Spleen (tissue), 11 donors: ENCODE results near the gene FEM1B. TPM values are rescaled to one million over a fixed set of nuclear protein-coding genes. Genes with fewer than 3 reads are reported as not detected.

Experiments
- DNase-seq: peaks from one replicate; pipeline ENCODE4 v3.0.0-alpha.2; 2020
- H3K27ac ChIP-seq, 8 donors: fragments of 200-600 bp; sonication (generic) in 7 of 8; 1 replicate in 4 of 8; 2 replicates in 4 of 8; pipeline versions ENCODE4 v1.5.0 to v1.8.0; 2016 to 2021; ENCODE audit warnings: inconsistent platforms in 4 of 8, mild to moderate bottlenecking in 4 of 8, moderate library complexity in 1 of 8
- H3K27me3 ChIP-seq, 7 donors: fragments of 200-600 bp; sonication (generic) in 6 of 7; replicated peaks in 1 of 7; 1 replicate in 4 of 7; 2 replicates in 3 of 7; pipeline versions ENCODE4 v1.5.0 to v1.8.0; 2016 to 2021; ENCODE audit warnings: inconsistent platforms in 3 of 7, mild to moderate bottlenecking in 1 of 7
- H3K36me3 ChIP-seq, 6 donors: fragments of 200-600 bp; sonication (generic) in 5 of 6; 1 replicate in 4 of 6; 2 replicates in 2 of 6; pipeline versions ENCODE4 v1.5.0 to v1.8.0; 2016 to 2021; ENCODE audit warnings: inconsistent platforms in 2 of 6
- H3K4me1 ChIP-seq, 6 donors: fragments of 200-600 bp; sonication (generic) in 5 of 6; 1 replicate in 3 of 6; 2 replicates in 3 of 6; pipeline versions ENCODE4 v1.5.0 to v1.8.0; 2016 to 2021; ENCODE audit warnings: inconsistent platforms in 3 of 6
- H3K4me3 ChIP-seq, 8 donors: fragments of 200-600 bp; sonication (generic) in 7 of 8; 1 replicate in 4 of 8; 2 replicates in 4 of 8; pipeline versions ENCODE4 v1.5.0 to v1.8.0; 2016 to 2021; ENCODE audit warnings: inconsistent platforms in 4 of 8, mild to moderate bottlenecking in 4 of 8, moderate library complexity in 2 of 8
- H3K9me3 ChIP-seq, 8 donors: fragments of 200-600 bp; sonication (generic) in 7 of 8; 1 replicate in 4 of 8; 2 replicates in 4 of 8; pipeline versions ENCODE4 v1.5.0 to v1.8.0; 2016 to 2021; ENCODE audit warnings: inconsistent platforms in 4 of 8
- CTCF ChIP-seq, 11 experiments: fragments of 200-600 bp in 7 of 11; fragments of 450-650 bp in 4 of 11; sonication (generic) in 4 of 11; IDR thresholded peaks in 8 of 11; conservative IDR thresholded peaks in 3 of 11; 1 replicate in 7 of 11; 2 replicates in 4 of 11; pipeline versions ENCODE4 v1.4.0 to v1.8.0; 2016 to 2021; ENCODE audit warnings: antibody characterized with exemption in 11 of 11, inconsistent platforms in 4 of 11, mild to moderate bottlenecking in 1 of 11
- POLR2A ChIP-seq, 3 donors: fragments of 450-650 bp; IDR thresholded peaks; one replicate each; pipeline ENCODE4 v1.5.1; 2017; ENCODE audit warnings: antibody characterized with exemption in 3 of 3, mild to moderate bottlenecking in 1 of 3
- POLR2AphosphoS5 ChIP-seq, 3 donors: sonication (generic); formaldehyde crosslinking; IDR thresholded peaks; one replicate each; pipeline ENCODE4 v1.5.1; 2017; ENCODE audit warnings: antibody characterized with exemption in 3 of 3
- WGBS, 5 donors: extraction: QIAGEN DNeasy Blood & Tissue Kit in 3 of 5; methylation state at CpG; one replicate each; pipeline versions ENCODE4 v1.1.5 to v1.1.7; 2013 to 2018; 5-methylcytosine and 5-hydroxymethylcytosine counted together
- intact Hi-C: fragments of 100-400 bp; cut with DNase I; formaldehyde crosslinking; loops from one replicate; pipeline ENCODE4 v1.15.0; 2023; ENCODE audit warnings: low total_unique reads
- polyA plus RNA-seq, 3 donors: library from polyadenylated mRNA; stranded (reverse); fragments of 200-250 nt; gene quantifications; one replicate each; pipeline ENCODE4 v1.2.1, GENCODE V29; 2013
- total RNA-seq, 7 donors: library from RNA; depleted of rRNA in 3 of 7; stranded (reverse); fragments of >200 nt in 3 of 7; fragmentation: NEBNext Ultra II Directional in 4 of 7; extraction: Animal tissue kit (Norgen Biotek cat#: 25700) in 4 of 7; gene quantifications; one replicate each; pipeline versions ENCODE4 v1.1.0 to v1.2.1, GENCODE V29; 2016 to 2021
- donor health status: healthy with polysubstance abuse.
- donor health status: DM: no; HTN: no; CAD: no; lungs with moderate emphysema.
- donor health status: DM: no; HTN: no; CAD: no.
- donor health status: Bipolar disorder and iron deficiency.
- donor health status: healthy.
- donor health status: DM: no; HTN: no; CAD: no.
- donor health status: DM: yes; HTN: yes; CAD: no.

FEM1B gene
- total and polyA plus RNA-seq, 10 donors = 6.2 to 63.5 (median 44.9) TPM

GRCh38 chr15:68258692-68259091 is 18.9 kb upstream of the FEM1B start:
- DNase-seq = no peak
- intact Hi-C loops = loop anchor here (10.0 kb wide), 1 partner anchor 46 kb away; no protein-coding TSS in a partner anchor
- Histone ChIP-seq H3K4me1 (peaks cover 0 to 22% (median 12%) of the 10 kb centered on the region in 6 donors), H3K9me3 (no peaks in the 10 kb centered on the region), H3K36me3 (no peaks in the 10 kb centered on the region), H3K4me3 (no peak overlapping the region), H3K27me3 (peaks cover 0 to 27% (median 6%) of the 10 kb centered on the region in 7 donors), H3K27ac (peak overlapping the region in 1 of 8 donors; percentile 17)
- TF ChIP-seq CTCF (IDR thresholded peaks at IDR 0.05 in 8 of 11, conservative IDR thresholded peaks at IDR 0.05 in 3 of 11) (no peak), POLR2AphosphoS5 (IDR thresholded peaks at IDR 0.05) (no peak), POLR2A (IDR thresholded peaks at IDR 0.05) (no peak)
- 77 to 84% (median 80%) methylated on average over 4 of the region's 4 CpGs for WGBS, 5 donors

- DNase-seq = no peak
- H3K4me1 ChIP-seq = peaks cover 0 to 22% (median 12%) of the 10 kb centered on the region in 6 donors
- 86 to 95% (median 94%) methylated on average over 2 of the region's 2 CpGs for whole genome bisulfite sequencing, 5 donors
- TF ChIP-seq CTCF (IDR thresholded peaks at IDR 0.05 in 8 of 11, conservative IDR thresholded peaks at IDR 0.05 in 3 of 11) (no peak), POLR2A (IDR thresholded peaks at IDR 0.05) (no peak), POLR2AphosphoS5 (IDR thresholded peaks at IDR 0.05) (no peak)
- intact Hi-C loops = loop anchor here (10.0 kb wide), 1 partner anchor 45 kb away; no protein-coding TSS in a partner anchor
- peaks cover 0 to 27% (median 6%) of the 10 kb centered on the region in 7 donors for H3K27me3 ChIP-seq
- H3K27ac ChIP-seq = no peak overlapping the region
- H3K9me3 ChIP-seq = no peaks in the 10 kb centered on the region
- H3K36me3 ChIP-seq = no peaks in the 10 kb centered on the region
- no peak overlapping the region for H3K4me3 ChIP-seq
These were observed 17.7 kb upstream of the FEM1B start for GRCh38 chr15:68259883-68260282.

- DNase-seq = no peak
- H3K4me1 ChIP-seq = peaks cover 0 to 14% (median 12%) of the 10 kb centered on the region in 6 donors
- H3K27ac ChIP-seq = no peak overlapping the region
- H3K4me3 ChIP-seq = no peak overlapping the region
- WGBS, 5 donors = 91 to 99% (median 94%) methylated on average over 3 of the region's 3 CpGs
- H3K27me3 ChIP-seq = peaks cover 0 to 31% (median 8%) of the 10 kb centered on the region in 7 donors
- H3K9me3 ChIP-seq = no peaks in the 10 kb centered on the region
- TF ChIP-seq CTCF (IDR thresholded peaks at IDR 0.05 in 8 of 11, conservative IDR thresholded peaks at IDR 0.05 in 3 of 11) (no peak), POLR2AphosphoS5 (IDR thresholded peaks at IDR 0.05) (no peak), POLR2A (IDR thresholded peaks at IDR 0.05) (no peak)
- intact Hi-C loops = no loop called here
- no peaks in the 10 kb centered on the region for H3K36me3 ChIP-seq
These were observed 16.3 kb upstream of the FEM1B start for GRCh38 chr15:68261241-68261640.

GRCh38 chr15:68261980-68262379 is 15.6 kb upstream of the FEM1B start:
- TF ChIP-seq CTCF (IDR thresholded peaks at IDR 0.05 in 8 of 11, conservative IDR thresholded peaks at IDR 0.05 in 3 of 11) (no peak), POLR2AphosphoS5 (IDR thresholded peaks at IDR 0.05) (no peak)
- 92 to 96% (median 95%) methylated on average over 3 of the region's 3 CpGs for WGBS, 5 donors
- Histone ChIP-seq H3K4me1 (peaks cover 0 to 6% (median 6%) of the 10 kb centered on the region in 6 donors), H3K27me3 (peaks cover 0 to 23% (median 3%) of the 10 kb centered on the region in 7 donors), H3K36me3 (no peaks in the 10 kb centered on the region), H3K4me3 (no peak overlapping the region), H3K27ac (no peak overlapping the region), H3K9me3 (no peaks in the 10 kb centered on the region)
- no peak for DNase-seq
- intact Hi-C loops = no loop called here
